SK-N-MC (cell line): ENCODE data around the gene DMRTB1.

Source experiments
- EZH2 ChIP-seq: fragments of 200-600 bp; sonication (generic); IDR thresholded peaks from one replicate; pipeline ENCODE4 v1.6.1; 2017; ENCODE audit warnings: antibody characterized with exemption
- POLR2AphosphoS5 ChIP-seq: IDR thresholded peaks from 2 replicates; pipeline ENCODE4 v1.6.1; 2012; ENCODE audit warnings: mild to moderate bottlenecking, low read depth, low read length, borderline replicate concordance

- TF ChIP-seq POLR2AphosphoS5, result no peak
- TF ChIP-seq EZH2, result no peak
Measured at GRCh38 chr1:53477651-53478501, 18.7 kb downstream of the DMRTB1 start.
